Endothelial cell of umbilical vein (primary cell): ENCODE results near the gene UQCC2. TPM values are rescaled to one million over a fixed set of nuclear protein-coding genes. Genes with fewer than 3 reads are reported as not detected.

ENCODE experiments used
- BruUV-seq: library from RNA; stranded (reverse); fragments of 400-500 nt; replicated peaks from 2 replicates; lab custom pipeline; 2021; lab: Mats Ljungman, UMichigan
- CTCF ChIA-PET: fragments of 300-600, 350-600 bp; sonication (Branson Sonifier 250); formaldehyde crosslinking; loops from one replicate; lab custom pipeline; 2021; ENCODE audit warnings: antibody characterized with exemption, inconsistent platforms; lab: Charles Lee
- POLR2A ChIA-PET: fragments of 300-600, 350-600 bp; sonication (Branson Sonifier 250); formaldehyde crosslinking; loops from one replicate; lab custom pipeline; 2021; ENCODE audit warnings: antibody characterized with exemption, inconsistent platforms; lab: Charles Lee
- DNase-seq: peaks from one replicate; pipeline ENCODE4 v3.0.0-alpha.2; 2011; ENCODE audit warnings: low read depth, low spot score
- FAIRE-seq: peaks from 2 replicates; lab custom pipeline; 2011; peaks lifted over from hg19 to GRCh38; lab: Jason Lieb, UNC
- H2AFZ ChIP-seq: 2 replicates; pipeline ENCODE4 v1.6.0; 2012; ENCODE audit warnings: low read depth, low read length, control low read depth, inconsistent platforms
- H3K27ac ChIP-seq: 2 replicates; pipeline ENCODE4 v1.5.1; 2011; ENCODE audit warnings: low read depth, mild to moderate bottlenecking, control low read depth, low read length, moderate library complexity; ENCODE audit not compliant: insufficient read depth
- H3K27me3 ChIP-seq, 2 experiments: 2 replicates each; pipeline versions ENCODE4 v1.6.0 to v1.6.1; 2011; ENCODE audit warnings: low read length in 2 of 2, mixed read lengths in 1 of 2; ENCODE audit not compliant: control insufficient read depth in 2 of 2, insufficient read depth in 2 of 2
- H3K36me3 ChIP-seq, 2 experiments: 2 replicates in 1 of 2; 3 replicates in 1 of 2; pipeline ENCODE4 v1.5.1; 2011; ENCODE audit warnings: low read length in 2 of 2, mild to moderate bottlenecking in 1 of 2, moderate library complexity in 1 of 2; ENCODE audit not compliant: control insufficient read depth in 2 of 2, insufficient read depth in 2 of 2; ENCODE audit errors: extremely low read depth in 1 of 2
- H3K4me1 ChIP-seq: 3 replicates; pipeline ENCODE4 v1.5.1; 2011; ENCODE audit warnings: mild to moderate bottlenecking, low read length; ENCODE audit not compliant: control insufficient read depth, insufficient read depth; ENCODE audit errors: extremely low read depth
- H3K4me2 ChIP-seq: 2 replicates; pipeline ENCODE4 v1.6.1; 2011; ENCODE audit warnings: low read length, control low read depth, mixed read lengths; ENCODE audit not compliant: insufficient read depth
- H3K4me3 ChIP-seq, 3 experiments: fragments of 200-600 bp in 1 of 3; sonication (generic), shearing (Covaris generic) in 1 of 3; replicated peaks in 1 of 3; 2 replicates each; pipeline ENCODE4 v1.5.1; 2011 to 2016; ENCODE audit warnings: control low read depth in 3 of 3, low read length in 3 of 3, mild to moderate bottlenecking in 2 of 3, inconsistent platforms in 1 of 3, low read depth in 1 of 3, moderate library complexity in 1 of 3; ENCODE audit not compliant: insufficient read depth in 1 of 3
- H3K79me2 ChIP-seq: 2 replicates; pipeline ENCODE4 v1.6.0; 2012; ENCODE audit warnings: low read length, inconsistent platforms; ENCODE audit not compliant: control insufficient read depth, insufficient read depth
- H3K9ac ChIP-seq: replicated peaks from 2 replicates; pipeline ENCODE3; 2011; ENCODE audit warnings: low read length, control low read depth; ENCODE audit not compliant: insufficient read depth; ENCODE audit errors: extremely low read depth
- H3K9me1 ChIP-seq: replicated peaks from 3 replicates; pipeline ENCODE4 v1.6.0; 2011; ENCODE audit warnings: mild to moderate bottlenecking, low read length; ENCODE audit not compliant: control insufficient read depth, insufficient read depth; ENCODE audit errors: extremely low read depth
- H3K9me3 ChIP-seq: replicated peaks from 2 replicates; pipeline ENCODE4 v1.5.1; 2012; ENCODE audit warnings: low read length, inconsistent platforms; ENCODE audit not compliant: control insufficient read depth, insufficient read depth
- H4K20me1 ChIP-seq: replicated peaks from 2 replicates; pipeline ENCODE3; 2011; ENCODE audit warnings: mild to moderate bottlenecking, low read length; ENCODE audit not compliant: control insufficient read depth, insufficient read depth; ENCODE audit errors: extremely low read depth
- EZH2 ChIP-seq: IDR thresholded peaks from 2 replicates; pipeline ENCODE4 v1.6.1; 2012; ENCODE audit warnings: borderline replicate concordance, low read depth, mild to moderate bottlenecking, moderate library complexity, low read length, inconsistent platforms; ENCODE audit not compliant: severe bottlenecking
- FOS ChIP-seq: IDR thresholded peaks from 2 replicates; pipeline ENCODE4 v1.6.1; 2011; ENCODE audit warnings: mild to moderate bottlenecking, low read length, moderate library complexity, borderline replicate concordance; ENCODE audit not compliant: insufficient read depth
- GATA2 ChIP-seq: IDR thresholded peaks from 2 replicates; pipeline ENCODE4 v1.7.0; 2011; ENCODE audit warnings: low read depth, mild to moderate bottlenecking, moderate library complexity, mixed read lengths, low read length; ENCODE audit not compliant: insufficient read length, insufficient read depth
- JUN ChIP-seq: IDR thresholded peaks from 2 replicates; pipeline ENCODE4 v1.6.1; 2011; ENCODE audit warnings: borderline replicate concordance, low read depth; ENCODE audit not compliant: insufficient read length, insufficient read depth
- MYC ChIP-seq: IDR thresholded peaks from one replicate; pipeline ENCODE4 v1.6.1; 2011; ENCODE audit warnings: mild to moderate bottlenecking, low read depth, low read length
- POLR2A ChIP-seq: IDR thresholded peaks from 2 replicates; pipeline ENCODE4 v1.6.1; 2012; ENCODE audit warnings: low read depth, mild to moderate bottlenecking, control low read depth, low read length
- POLR2AphosphoS5 ChIP-seq: IDR thresholded peaks from 2 replicates; pipeline ENCODE4 v1.6.1; 2012; ENCODE audit warnings: low read depth, mild to moderate bottlenecking, control low read depth, low read length, moderate library complexity; ENCODE audit not compliant: insufficient read depth
- dilution Hi-C: fragments of 300-500 bp; cut with MboI; formaldehyde crosslinking; loops from one replicate; pipeline ENCODE4 v1.15.0; 2019; ENCODE audit warnings: low sequenced_read_pairs; ENCODE audit not compliant: extremely low pct_ligation_motif_present
- intact Hi-C: fragments of 100-400 bp; cut with micrococcal nuclease; formaldehyde crosslinking; loops from one replicate; pipeline ENCODE4 v1.10.0; 2022
- polyA plus RNA-seq, 4 experiments: library from polyadenylated mRNA; depleted of rRNA in 3 of 4; stranded (reverse) in 3 of 4; unstranded in 1 of 4; fragments of >200 nt; gene quantifications; 2 replicates each; pipeline versions ENCODE4 v1.2.1 to v1.2.3, GENCODE V29; 2011 to 2012; ENCODE audit warnings: missing spikeins in 1 of 4
- total RNA-seq: library from RNA; stranded (reverse); gene quantifications from 2 replicates; pipeline ENCODE4 v1.2.3, GENCODE V29; 2021
- TF ChIP-seq, protein P1 (sequence below), 2 donors: IDR thresholded peaks; 1 replicate in 1 of 2; 2 replicates in 1 of 2; pipeline ENCODE4 v1.5.1; 2011; ENCODE audit warnings: low read length in 2 of 2, mild to moderate bottlenecking in 2 of 2, moderate library complexity in 2 of 2, control low read depth in 1 of 2, inconsistent platforms in 1 of 2, low read depth in 1 of 2; ENCODE audit not compliant: insufficient read depth in 1 of 2; ENCODE audit errors: extremely low read depth in 1 of 2
- TF ChIP-seq, protein P2 (sequence below): IDR thresholded peaks from 2 replicates; pipeline ENCODE4 v1.6.1; 2011; ENCODE audit not compliant: insufficient read depth, insufficient read length

The UQCC2 gene
- total and polyA plus RNA-seq, 2 donors (not counting 3 experiments of a cell fraction or from before 2014, with no cell fraction given), result 46.3 to 95.3 TPM

GRCh38 chr6:33738879-33739278 lies 27.4 kb upstream of the UQCC2 start:
- no peaks in the 10 kb centered on the region for H3K9me3 ChIP-seq
- peaks cover 4 to 5% of the 10 kb centered on the region in 2 experiments for H3K27me3 ChIP-seq
- TF ChIP-seq, protein P1, sequence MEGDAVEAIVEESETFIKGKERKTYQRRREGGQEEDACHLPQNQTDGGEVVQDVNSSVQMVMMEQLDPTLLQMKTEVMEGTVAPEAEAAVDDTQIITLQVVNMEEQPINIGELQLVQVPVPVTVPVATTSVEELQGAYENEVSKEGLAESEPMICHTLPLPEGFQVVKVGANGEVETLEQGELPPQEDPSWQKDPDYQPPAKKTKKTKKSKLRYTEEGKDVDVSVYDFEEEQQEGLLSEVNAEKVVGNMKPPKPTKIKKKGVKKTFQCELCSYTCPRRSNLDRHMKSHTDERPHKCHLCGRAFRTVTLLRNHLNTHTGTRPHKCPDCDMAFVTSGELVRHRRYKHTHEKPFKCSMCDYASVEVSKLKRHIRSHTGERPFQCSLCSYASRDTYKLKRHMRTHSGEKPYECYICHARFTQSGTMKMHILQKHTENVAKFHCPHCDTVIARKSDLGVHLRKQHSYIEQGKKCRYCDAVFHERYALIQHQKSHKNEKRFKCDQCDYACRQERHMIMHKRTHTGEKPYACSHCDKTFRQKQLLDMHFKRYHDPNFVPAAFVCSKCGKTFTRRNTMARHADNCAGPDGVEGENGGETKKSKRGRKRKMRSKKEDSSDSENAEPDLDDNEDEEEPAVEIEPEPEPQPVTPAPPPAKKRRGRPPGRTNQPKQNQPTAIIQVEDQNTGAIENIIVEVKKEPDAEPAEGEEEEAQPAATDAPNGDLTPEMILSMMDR (IDR thresholded peaks at IDR 0.05; ENCODE audit: extremely low read depth in 1 of 2, insufficient read depth in 1 of 2, low read depth in 1 of 2, low read length in 2 of 2), result no peak
- TF ChIP-seq GATA2, result no peak
- TF ChIP-seq MYC, result no peak
- TF ChIP-seq JUN, result no peak
- no peak for TF ChIP-seq POLR2A
- TF ChIP-seq, protein P2, sequence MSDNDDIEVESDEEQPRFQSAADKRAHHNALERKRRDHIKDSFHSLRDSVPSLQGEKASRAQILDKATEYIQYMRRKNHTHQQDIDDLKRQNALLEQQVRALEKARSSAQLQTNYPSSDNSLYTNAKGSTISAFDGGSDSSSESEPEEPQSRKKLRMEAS, result no peak
- no peak for TF ChIP-seq FOS
- no peak for TF ChIP-seq POLR2AphosphoS5
- no peak for TF ChIP-seq EZH2
- no peak overlapping the region for H3K4me3 ChIP-seq
- ChIA-PET POLR2A (no interaction called here), CTCF (interaction anchor here (0.7 to 1.2 kb wide), 3 partner anchors 8 to 405 kb away, joined by 3 read pairs; partner anchors contain the start of gene IP6K3)
- no peaks in the 10 kb centered on the region for H3K36me3 ChIP-seq
- no peaks in the 10 kb centered on the region for H3K79me2 ChIP-seq
- FAIRE-seq (no peak), DNase-seq (no peak)
- H3K4me1 ChIP-seq, result no peaks in the 10 kb centered on the region
- H3K9ac ChIP-seq, result no peak overlapping the region
- H3K27ac ChIP-seq, result no peak overlapping the region
- no peak overlapping the region for H2AFZ ChIP-seq
- H3K9me1 ChIP-seq, result no peaks in the 10 kb centered on the region
- intact Hi-C loops (no loop called here), dilution Hi-C loops (no loop called here)
- no peak overlapping the region for H3K4me2 ChIP-seq
- BruUV-seq, result no TSS peak
- H4K20me1 ChIP-seq, result no peaks in the 10 kb centered on the region
